HepG2 (cell line): ENCODE results near the gene BCAS1. TPM values are rescaled to one million over a fixed set of nuclear protein-coding genes. Genes with fewer than 3 reads are reported as not detected.
A peak's percentile ranks its signal among the peaks of the same experiment; 100 is the strongest.

Experiments used
- BHLHE40 ChIP-seq: IDR thresholded peaks from 2 replicates; pipeline ENCODE4 v1.6.1; 2011; ENCODE audit warnings: low read length, improper control_type of control experiment
- HDAC6 ChIP-seq: fragments of 200-600 bp; sonication (generic); IDR thresholded peaks from 2 replicates; pipeline ENCODE4 v1.7.0; 2017; ENCODE audit warnings: mild to moderate bottlenecking, antibody characterized with exemption, low read length, low read depth
- KAT2B ChIP-seq: fragments of 150-350 bp; IDR thresholded peaks from 2 replicates; pipeline ENCODE4 v1.6.1; 2014; ENCODE audit warnings: low read depth, low read length, borderline replicate concordance
- KMT2A ChIP-seq: sonication (generic); formaldehyde crosslinking; IDR thresholded peaks from 2 replicates; pipeline ENCODE4 v1.4.0; 2020; ENCODE audit warnings: missing genetic modification reagents
- PHB2 ChIP-seq: fragments of 450-650 bp; IDR thresholded peaks from 2 replicates; pipeline ENCODE4 v1.6.1; 2018; ENCODE audit not compliant: partially characterized antibody
- PRDM10 ChIP-seq: sonication (generic); formaldehyde crosslinking; IDR thresholded peaks from 2 replicates; pipeline ENCODE4 v1.4.0; 2020; ENCODE audit warnings: low read depth, missing genetic modification reagents
- SNAPC4 ChIP-seq: sonication (generic); formaldehyde crosslinking; IDR thresholded peaks from 2 replicates; pipeline ENCODE4 v1.4.0; 2020; ENCODE audit warnings: mild to moderate bottlenecking, missing genetic modification reagents
- THAP11 ChIP-seq: IDR thresholded peaks from 2 replicates; pipeline ENCODE4 v1.6.1; 2016; ENCODE audit warnings: missing biosample characterization, missing genetic modification reagents
- ZBTB14 ChIP-seq: sonication (generic); formaldehyde crosslinking; IDR thresholded peaks from 2 replicates; pipeline ENCODE4 v1.4.0; 2020; ENCODE audit warnings: missing genetic modification reagents
- ZBTB37 ChIP-seq: sonication (generic); formaldehyde crosslinking; IDR thresholded peaks from 2 replicates; pipeline ENCODE4 v1.4.0; 2020; ENCODE audit warnings: mild to moderate bottlenecking, missing genetic modification reagents
- ZNF160 ChIP-seq: sonication (generic); formaldehyde crosslinking; IDR thresholded peaks from 2 replicates; pipeline ENCODE4 v1.8.0; 2022; ENCODE audit warnings: mild to moderate bottlenecking, inconsistent platforms, missing genetic modification reagents
- ZNF263 ChIP-seq: sonication (generic); formaldehyde crosslinking; IDR thresholded peaks from 2 replicates; pipeline ENCODE4 v1.4.0; 2020; ENCODE audit warnings: missing genetic modification reagents
- ZNF33A ChIP-seq: sonication (generic); formaldehyde crosslinking; IDR thresholded peaks from 2 replicates; pipeline ENCODE4 v1.5.1; 2020; ENCODE audit warnings: missing genetic modification reagents, mild to moderate bottlenecking, moderate library complexity, borderline replicate concordance
- ZNF484 ChIP-seq: sonication (generic); formaldehyde crosslinking; IDR thresholded peaks from 2 replicates; pipeline ENCODE4 v1.5.1; 2020; ENCODE audit warnings: mild to moderate bottlenecking, low read depth, missing genetic modification reagents, borderline replicate concordance
- ZNF556 ChIP-seq: sonication (generic); formaldehyde crosslinking; IDR thresholded peaks from 2 replicates; pipeline ENCODE4 v1.4.0; 2020; ENCODE audit warnings: mild to moderate bottlenecking, missing genetic modification reagents, borderline replicate concordance
- ZNF580 ChIP-seq: IDR thresholded peaks from 2 replicates; pipeline ENCODE4 v1.6.1; 2016; ENCODE audit warnings: low read depth, borderline replicate concordance
- polyA plus RNA-seq, 8 experiments: library from polyadenylated mRNA; depleted of rRNA in 3 of 8; stranded (reverse) in 7 of 8; unstranded in 1 of 8; fragments of >200 nt; fragmentation: Illumina TruSeq in 4 of 8; extraction: Trizol in 4 of 8; gene quantifications; 2 replicates each; pipeline versions ENCODE4 v1.2.1 to v1.2.3, GENCODE V29; 2011 to 2016; ENCODE audit warnings: low read depth in 4 of 8, missing spikeins in 1 of 8, mixed read lengths in 1 of 8; ENCODE audit not compliant: insufficient read depth in 1 of 8
- total RNA-seq, 5 experiments: library from RNA; depleted of rRNA; stranded (reverse); fragments of >200 nt; fragmentation: Illumina TruSeq; extraction: Trizol; gene quantifications; 2 replicates each; pipeline ENCODE4 v1.2.3, GENCODE V29; 2016; ENCODE audit warnings: low read depth in 1 of 5

BCAS1 gene
- total and polyA plus RNA-seq, 2 of the 13 experiments (the other 11 are each of a cell fraction or from before 2014, with no cell fraction given): 0.55 to 0.91 TPM

- TF ChIP-seq ZNF484 (CRISPR knock-in tag): no peak; the same call in 1 of the 2 replicates
- TF ChIP-seq HDAC6: no peak
- no peak for TF ChIP-seq ZBTB14 (CRISPR knock-in tag)
- peak; percentile 82 for TF ChIP-seq THAP11
- TF ChIP-seq PHB2: no peak
- TF ChIP-seq ZNF263: peak; percentile 49; the same call in 1 of the 2 replicates
- no peak for TF ChIP-seq ZNF33A (CRISPR knock-in tag)
- TF ChIP-seq ZNF160 (CRISPR knock-in tag): peak; percentile 75; the same call in 1 of the 2 replicates
- TF ChIP-seq KMT2A (CRISPR knock-in tag): 0 out of 2 replicates have a peak, but pooled peaks have one; percentile 52
- TF ChIP-seq SNAPC4 (CRISPR knock-in tag): 0 out of 2 replicates have a peak, but pooled peaks have one; percentile 15
- TF ChIP-seq PRDM10: peak; percentile 90
- TF ChIP-seq BHLHE40: no peak
- peak; percentile 98; the same call in 1 of the 2 replicates for TF ChIP-seq ZNF580 (CRISPR knock-in tag)
- no peak for TF ChIP-seq KAT2B
- peak; percentile 92; the same call in 1 of the 2 replicates for TF ChIP-seq ZNF556 (CRISPR knock-in tag)
- TF ChIP-seq ZBTB37 (CRISPR knock-in tag): no peak
These were observed 37.4 kb upstream of the BCAS1 start (continued) for GRCh38 chr20:54107600-54108325.
